Activated T-cell treated with anti-CD3 and anti-CD28 coated beads, Interleukin-2, amount 50 U/mL, for 1 hour (primary cell): ENCODE results near the gene NLRP3.
A peak's percentile ranks its signal among the peaks of the same experiment; 100 is the strongest.
"Not testable (repeated sequence)": the region's sequence is repeated elsewhere in the genome, so short reads cannot be mapped to it uniquely, and the experiment has no call there.

ENCODE experiments used
- DNase-seq: peaks from one replicate; pipeline ENCODE4 v3.0.0-alpha.2; 2020

The NLRP3 gene

DNA sequence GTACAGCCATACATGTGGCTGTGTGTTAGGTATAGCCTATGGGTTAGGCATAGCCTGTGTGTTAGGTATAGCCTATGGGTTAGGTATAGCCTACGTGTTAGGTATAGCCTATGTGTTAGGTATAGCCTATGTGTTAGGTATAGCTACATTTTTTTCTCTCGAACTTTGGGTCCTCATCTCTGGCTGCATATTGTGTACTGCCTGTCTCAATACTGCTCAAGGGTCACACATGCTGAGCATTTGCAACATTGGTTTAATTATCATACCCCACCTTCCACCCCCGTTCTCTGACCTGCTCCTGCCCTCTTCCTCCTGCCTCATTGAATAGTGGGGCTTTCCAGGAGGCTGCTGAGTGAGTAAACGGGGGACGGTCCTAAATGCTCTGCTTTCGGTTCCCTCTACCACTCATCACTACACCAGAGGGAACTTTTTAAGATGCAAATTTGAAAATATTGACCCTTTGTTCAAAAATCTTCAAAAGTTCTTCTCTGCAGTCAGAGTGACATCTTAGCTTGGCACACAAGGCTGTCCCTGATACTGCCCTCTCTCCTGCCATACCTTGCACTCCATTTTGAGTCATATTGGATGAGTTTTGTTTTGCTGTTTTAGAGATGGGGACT is 24.1 kb downstream of the NLRP3 start:
- no peak for DNase-seq

DNA sequence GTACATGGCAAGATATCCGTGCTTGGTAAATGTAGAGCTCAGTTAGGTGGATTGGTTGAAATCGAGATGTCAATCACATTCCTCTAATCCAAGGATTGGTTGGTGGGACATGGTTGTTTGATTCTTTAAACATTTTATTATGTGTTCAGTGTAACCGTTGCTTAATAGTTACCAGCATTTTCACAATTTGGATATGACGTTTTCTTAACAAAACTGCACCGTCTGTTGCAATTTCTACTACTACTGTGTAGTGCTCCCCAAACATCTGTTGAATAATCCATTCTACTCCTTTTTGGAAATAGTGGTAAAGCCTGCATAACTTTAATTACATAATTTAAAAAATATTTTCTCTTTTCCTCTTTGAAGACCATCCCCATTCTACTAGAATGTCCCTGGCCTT is 25.6 kb downstream of the NLRP3 start:
- DNase-seq = no peak

DNA sequence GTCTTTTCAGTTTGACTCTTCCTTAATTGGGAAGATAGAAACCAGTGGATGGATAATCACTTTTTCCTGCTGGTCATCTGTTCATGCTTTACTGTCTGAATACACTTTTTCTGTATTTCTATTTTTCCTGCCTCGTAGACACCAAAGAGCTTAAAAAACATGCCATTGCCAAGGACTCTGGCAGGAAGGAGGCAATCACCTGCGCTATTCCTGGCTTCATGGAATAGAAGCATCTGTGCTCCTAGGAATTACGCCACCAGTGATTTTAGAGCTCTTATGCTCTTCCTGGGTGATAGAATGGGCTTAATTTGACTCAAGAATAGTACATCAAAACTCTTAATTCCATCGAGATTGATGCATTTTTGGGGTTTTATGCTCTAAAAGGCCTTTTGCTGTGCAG is 26.2 kb downstream of the NLRP3 start:
- DNase-seq = no peak

DNA sequence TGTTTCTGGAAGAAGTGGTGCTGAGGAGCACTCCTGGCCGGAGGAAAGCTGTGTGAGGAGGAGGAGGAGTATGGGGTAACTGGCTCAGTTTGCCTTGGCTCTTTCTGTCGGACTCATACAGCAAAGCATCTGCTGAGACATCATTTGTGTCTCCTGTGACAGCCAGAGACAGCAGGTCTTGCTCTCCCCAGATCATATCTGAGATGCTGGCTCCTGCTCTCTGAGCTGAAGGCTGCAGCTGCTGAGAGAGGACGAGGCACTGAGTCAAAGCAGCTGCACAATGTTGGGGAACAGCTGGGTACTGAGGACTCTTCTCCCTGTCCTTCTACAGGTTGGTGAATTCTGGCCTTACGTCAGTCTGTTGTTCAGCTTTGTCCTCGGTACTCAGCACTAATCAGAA is 27.7 kb downstream of the NLRP3 start:
- no peak for DNase-seq

DNA sequence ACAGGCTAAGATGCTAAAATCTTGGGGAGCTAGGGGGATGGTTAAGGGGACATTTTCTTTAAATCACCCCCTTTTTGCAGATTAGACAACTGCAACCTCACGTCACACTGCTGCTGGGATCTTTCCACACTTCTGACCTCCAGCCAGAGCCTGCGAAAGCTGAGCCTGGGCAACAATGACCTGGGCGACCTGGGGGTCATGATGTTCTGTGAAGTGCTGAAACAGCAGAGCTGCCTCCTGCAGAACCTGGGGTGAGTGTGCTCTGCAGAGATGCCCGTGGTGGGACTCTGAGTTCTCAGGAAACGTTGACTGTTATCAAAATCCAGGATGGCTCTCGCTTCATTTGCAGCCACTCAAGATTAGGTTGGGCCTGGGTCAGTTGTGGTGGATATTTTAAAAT is 28.6 kb downstream of the NLRP3 start:
- no peak for DNase-seq

DNA sequence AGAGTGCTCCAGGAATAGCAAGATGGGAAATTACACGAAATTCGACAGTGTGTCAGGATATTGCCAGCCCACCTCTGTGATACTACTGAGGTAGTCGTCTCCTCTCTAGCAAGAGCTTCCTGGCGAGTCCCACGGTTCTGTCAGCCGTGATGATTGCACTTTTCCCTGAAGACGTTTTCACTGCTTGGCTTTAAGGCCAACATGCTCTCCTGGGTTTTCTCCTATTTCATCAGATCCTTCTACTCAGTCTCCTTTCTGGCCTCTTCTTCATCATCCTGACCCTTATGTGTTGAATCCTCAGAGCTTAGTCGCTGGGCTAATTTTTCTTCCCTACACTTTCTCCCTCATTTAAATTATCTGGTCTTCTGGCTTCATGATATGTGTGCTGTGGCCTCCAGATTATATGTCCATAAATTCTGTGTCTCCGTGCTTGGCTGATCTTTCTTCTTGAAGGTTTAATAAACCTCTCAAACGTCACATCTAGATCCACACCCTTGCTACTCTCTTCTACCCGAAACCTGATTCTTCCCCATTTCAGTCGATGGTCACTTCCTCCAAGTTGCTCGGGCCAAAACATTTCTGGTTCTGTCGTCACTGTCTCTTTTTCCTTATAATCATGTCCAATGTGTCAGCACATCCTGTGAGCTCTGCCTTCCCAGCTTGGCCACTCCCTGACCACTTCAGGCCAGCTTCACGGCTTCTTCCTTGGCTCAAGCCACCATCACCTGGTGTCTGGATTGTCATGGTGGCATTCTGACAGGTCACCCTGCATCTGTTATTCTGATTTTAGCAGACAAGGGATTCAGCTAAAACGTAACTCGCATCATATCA is 29.8 kb downstream of the NLRP3 start:
- no peak for DNase-seq

DNA sequence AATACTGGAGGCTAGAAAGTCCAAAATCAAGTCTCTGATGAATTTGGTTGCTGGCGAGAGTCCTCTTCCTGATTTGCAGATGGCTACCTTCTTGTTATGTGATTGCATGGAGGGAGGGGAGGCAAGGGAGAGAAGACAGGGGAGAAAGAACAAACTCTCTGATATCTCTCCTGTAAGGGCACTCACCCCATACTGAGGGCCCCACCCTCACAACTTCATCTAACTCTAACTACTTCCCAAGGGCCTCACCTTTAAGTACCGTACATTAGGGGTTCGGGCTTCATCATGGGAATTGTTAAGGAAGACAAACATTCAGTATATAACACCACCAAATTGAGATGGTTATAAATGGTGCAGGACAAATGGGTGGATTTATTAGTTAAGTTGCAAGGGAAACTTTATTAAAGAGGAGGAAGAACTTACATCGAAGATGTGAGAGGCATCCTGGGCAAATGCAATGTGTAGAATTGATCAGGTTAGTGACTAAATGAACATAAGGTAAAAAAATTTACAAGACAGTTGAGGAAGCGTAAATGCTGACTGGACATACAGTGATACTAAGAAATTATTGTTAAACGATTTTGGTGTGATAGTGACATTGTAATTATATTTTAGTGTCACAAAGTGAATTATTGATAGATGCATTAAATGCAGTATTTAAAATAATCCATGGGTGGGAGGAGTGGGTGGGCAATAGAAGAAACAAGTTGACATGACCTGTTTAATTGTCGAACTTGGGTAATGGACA is 31.4 kb downstream of the NLRP3 start:
- DNase-seq = no peak

DNA sequence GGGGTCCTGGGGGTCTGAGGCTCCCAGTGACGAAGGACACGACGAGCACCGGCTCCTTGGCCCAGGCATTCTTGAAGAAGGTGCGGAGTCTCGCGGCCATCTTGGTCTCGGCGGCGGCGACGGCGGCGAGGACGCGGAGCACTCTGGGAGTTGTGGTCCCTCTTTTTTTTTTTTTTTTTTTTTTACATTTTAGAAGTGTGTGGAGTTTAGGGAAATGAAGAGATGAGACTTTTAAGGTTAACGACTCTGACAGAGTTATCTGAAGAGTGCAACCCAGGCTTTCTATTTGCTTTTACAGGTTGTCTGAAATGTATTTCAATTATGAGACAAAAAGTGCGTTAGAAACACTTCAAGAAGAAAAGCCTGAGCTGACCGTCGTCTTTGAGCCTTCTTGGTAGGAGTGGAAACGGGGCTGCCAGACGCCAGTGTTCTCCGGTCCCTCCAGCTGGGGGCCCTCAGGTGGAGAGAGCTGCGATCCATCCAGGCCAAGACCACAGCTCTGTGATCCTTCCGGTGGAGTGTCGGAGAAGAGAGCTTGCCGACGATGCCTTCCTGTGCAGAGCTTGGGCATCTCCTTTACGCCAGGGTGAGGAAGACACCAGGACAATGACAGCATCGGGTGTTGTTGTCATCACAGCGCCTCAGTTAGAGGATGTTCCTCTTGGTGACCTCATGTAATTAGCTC is 32.3 kb downstream of the NLRP3 start:
- peak; percentile 41 for DNase-seq

DNA sequence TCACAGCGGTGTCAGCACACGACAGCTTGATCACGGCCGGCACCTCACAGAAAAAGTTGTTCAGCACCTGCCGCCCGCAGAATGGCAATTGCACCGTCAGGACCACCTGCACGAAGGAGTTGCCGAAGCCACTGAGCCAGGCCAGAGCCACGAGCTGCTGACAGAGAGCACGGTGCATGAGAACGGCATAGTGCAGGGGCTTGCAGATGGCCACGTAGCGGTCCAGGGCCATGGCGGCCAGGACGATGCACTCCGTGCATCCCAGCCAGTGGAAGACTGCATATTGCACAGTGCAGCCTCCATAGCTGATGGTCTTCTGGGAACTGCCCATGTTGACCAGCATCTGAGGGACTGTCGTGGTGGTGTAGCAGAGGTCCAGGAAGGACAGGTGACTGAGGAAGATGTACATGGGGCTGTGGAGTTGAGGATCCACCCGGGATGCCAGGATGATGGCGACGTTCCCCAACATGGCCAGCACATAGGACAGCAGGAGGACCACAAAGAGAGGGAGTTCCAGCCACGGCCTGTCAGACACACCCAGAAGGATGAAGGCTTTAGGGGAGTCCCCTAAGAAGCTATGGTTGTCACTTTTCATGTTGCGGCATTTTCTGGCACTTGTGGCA is 35.5 kb downstream of the NLRP3 start:
- no peak for DNase-seq

DNA sequence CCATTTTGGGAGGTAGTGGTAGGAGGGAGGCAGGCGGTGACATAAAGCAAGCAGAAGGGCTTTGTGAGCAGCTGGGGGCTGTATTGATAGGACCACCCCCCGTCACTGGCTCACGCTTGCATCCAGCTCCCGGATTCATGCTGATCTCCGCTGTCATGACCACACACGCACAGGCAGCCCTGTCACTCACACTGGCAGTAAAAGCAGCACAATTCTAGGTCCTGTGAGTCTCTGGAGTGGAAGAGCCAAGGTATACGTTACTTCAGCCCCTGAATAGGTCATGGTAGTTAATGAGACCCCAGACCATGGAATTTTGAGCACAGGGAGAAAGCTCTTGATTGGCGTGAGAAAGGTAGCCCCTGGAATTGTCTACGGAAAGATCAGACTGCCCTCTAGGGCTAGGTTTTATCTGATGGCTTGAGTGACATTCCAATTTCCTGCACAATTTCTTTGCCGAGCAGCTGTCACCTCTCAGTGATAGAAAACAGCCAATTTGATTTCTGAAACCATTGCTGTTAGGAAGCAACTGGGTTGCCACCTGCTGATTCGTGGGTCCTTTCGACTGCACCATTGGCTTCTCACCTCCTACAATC is 36.6 kb downstream of the NLRP3 start:
- no peak for DNase-seq

DNA sequence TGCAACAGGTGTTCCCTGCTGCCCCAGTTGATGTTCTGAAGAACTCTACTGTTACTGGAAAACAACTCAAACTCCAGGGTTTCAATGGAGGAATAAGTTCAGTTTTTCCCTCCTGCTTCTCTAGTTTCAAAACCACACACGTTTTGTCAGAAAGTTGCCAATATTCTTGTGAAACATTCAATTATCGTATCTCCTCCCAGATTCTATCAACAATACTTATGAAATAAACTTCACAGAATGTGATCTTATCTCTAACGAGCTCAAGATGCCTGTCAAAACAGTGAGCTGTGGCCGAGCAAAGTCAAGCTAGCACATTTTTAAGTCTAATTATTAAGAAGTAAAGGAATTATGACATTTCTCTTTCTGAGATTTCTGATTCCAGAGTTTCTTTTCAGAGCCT is 37.3 kb downstream of the NLRP3 start:
- no peak for DNase-seq

DNA sequence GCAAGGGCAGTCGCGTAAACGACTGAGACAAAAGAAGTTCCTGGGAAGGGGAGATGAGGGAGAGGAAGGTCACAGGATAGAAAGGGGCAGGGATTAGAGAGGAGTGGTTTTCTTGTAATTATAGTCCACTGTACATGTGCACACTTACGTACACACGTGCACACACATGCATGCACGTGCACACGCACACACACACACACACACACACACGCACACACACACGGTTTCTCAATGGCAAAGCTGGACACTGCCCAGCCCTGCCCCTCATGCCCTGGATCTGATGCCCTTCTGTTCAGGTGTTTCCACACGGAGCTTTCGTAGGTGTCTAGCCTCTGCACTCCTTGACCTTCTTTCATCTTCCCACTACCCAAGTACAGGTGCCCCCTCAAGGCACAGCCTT is 38.0 kb downstream of the NLRP3 start:
- DNase-seq = no peak

DNA sequence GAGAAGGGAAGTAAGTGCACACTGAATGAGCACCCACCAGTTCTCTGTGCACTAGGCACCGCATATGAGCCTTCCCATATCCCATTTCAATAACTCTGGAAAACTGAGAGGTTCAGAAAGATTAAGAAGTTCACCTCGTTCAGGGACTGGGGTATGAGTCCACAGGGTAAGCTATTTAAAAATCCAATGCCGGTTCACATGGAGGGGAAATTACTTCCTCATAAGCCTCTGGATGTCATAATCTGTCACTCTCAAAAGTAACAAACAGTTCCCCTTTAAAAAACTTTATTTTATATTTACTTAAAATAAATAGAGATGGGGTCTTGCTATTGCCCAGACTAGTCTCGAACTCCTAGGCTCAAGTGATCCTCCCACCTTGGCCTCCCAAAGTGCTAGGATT is 40.0 kb downstream of the NLRP3 start:
- DNase-seq = no peak

DNA sequence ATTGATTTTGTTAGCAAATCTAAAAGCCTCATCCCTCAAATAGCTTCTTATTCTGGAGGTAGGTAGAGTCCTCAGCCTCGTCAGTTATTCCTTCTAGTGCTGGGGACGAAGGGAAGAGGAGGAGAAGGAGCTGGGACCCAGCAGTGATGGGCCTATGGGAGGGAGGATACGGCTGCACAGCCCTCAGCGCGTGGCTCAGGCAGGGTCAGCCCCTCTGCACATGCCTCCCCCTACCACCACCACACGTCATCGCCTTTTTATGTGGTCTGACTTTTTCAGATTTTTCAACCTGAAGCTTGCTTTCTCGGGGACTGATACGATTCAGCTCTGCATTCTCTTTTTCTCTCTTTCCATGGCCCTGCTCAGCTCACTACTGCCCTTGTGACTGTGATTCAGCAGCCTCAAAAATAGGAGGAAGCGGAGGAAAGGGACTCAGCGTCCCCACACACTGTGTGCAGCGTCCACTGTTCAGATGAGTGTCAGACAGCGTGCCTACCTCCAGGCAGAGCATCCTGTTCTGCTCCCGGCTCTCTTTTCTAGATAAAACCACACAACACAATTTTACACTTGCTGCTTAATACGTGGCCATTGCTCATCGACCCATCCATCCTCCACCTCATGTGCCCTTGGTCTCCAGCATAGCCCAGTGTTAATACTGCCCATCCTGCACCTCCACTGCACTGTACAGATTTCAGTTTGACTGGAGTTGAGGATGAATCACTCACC is 41.1 kb downstream of the NLRP3 start:
- no peak for DNase-seq

DNA sequence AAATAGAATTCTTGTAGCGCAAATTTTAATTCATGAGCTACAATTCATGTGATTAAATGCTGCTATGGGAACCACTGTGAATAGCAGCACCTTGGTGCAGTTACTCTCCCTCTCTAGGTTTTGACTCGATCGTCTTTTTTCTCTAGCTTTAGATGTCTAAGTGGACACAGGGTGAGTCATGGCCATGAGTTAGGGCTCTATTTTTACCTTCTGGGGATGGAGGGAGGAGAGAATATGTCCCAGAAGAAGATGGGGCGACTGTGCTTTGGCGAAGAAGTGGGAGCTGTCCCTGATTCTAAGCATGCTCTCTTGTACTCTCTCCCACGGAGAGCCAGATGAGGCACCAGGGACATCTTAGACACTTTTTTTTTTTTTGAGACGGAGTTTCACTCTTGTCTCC is 43.5 kb downstream of the NLRP3 start:
- no peak for DNase-seq

DNA sequence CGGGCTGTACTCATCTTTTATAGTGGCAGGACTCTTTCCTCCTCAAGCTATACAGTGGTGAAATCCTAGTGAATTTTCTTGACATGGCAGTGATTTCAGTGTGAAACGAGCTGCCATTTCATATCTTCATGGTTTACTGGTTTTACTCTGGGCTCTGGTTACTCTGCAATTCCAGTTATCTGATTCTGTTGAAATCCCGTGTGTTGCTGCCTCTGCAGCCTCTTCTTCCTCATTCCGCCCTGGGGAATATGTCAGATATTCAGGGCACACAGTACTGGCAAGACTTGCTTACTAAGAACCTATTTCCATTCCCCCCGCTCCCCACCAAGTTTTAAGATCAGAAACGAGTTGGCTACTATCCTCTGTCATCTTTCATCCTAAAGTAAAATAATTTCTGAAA is 49.8 kb downstream of the NLRP3 start:
- DNase-seq = no peak

DNA sequence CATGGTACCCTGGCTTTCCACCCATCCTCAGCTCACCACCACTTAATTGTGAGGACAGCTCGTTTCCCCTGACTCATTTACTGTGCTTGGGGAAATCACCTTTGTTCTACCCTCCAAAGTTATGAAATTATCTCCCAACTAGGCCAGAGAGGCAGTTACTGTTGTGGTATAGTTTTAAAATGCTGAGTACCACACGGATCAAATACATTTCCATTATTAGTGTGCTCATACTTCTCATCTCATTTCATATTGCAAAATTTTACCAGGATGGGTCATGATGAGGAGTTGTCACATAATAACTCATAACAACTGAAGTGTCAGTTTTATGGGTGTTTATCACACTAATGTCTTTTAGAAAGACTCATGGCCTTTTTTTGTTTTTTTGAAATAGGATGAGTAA is 51.2 kb downstream of the NLRP3 start:
- no peak for DNase-seq

DNA sequence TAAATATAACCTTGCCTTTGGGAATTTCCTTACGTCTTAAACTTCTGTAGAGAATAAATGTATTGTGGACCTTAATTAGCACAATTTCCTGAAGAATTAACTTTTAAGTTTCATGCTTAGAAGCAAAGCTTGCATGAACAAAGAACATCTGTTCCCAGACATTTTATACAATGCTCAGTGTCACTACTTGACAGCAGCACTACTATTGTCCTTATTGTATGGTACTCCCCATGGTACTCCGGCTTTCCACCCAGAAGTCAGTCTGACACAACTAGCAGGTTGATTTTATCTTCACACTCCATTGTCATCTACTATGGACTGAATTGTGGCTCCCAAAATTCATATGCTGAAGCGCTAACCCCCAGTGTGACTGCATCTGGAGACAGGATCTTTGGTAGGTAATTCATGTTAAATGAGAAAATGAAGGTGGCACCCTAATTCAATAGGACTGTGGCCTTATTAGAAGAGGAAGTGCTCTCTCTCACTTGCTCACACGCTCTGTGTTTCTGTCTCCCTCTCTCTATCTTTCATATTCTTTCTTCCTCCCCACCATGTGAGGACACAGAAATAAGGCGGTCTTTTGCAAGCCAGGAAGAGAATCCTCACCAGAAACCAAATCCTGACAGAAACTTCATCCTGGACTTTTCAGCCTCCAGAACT is 52.6 kb downstream of the NLRP3 start:
- DNase-seq = no peak

DNA sequence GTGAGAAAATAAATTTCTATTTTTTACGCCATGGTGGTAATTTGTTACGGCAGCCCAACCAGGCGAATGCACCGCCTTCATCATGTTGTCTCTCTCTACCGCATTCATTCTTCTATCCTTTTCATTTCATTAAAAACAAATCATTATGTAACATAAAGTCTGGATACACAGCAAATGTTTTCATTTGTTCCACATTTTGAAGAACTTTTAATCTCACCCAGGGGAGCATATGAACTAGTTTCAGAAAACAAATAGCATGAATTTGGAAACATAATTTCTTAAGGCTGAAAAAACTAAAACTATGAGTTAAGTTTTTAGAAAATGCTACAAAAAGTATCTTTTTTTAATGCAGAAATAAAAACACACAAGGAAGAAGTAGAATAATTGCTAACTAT is 53.2 kb downstream of the NLRP3 start:
- DNase-seq = no peak

DNA sequence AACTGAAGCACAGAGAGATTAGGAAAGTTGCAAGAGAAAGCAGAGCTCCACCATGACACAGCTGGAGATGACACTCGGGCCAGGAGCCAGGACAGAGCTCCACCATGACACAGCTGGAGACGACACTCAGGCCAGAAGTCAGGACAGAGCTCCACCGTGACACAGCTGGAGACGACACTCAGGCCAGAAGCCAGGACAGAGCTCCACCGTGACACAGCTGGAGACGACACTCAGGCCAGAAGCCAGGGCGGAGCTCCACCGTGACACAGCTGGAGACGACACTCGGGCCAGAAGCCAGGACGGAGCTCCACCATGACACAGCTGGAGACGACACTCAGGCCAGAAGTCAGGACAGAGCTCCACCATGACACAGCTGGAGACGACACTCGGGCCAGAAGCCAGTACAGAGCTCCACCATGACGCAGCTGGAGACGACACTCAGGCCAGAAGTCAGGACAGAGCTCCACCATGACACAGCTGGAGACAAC is 55.0 kb downstream of the NLRP3 start:
- not testable (repeated sequence) for DNase-seq

DNA sequence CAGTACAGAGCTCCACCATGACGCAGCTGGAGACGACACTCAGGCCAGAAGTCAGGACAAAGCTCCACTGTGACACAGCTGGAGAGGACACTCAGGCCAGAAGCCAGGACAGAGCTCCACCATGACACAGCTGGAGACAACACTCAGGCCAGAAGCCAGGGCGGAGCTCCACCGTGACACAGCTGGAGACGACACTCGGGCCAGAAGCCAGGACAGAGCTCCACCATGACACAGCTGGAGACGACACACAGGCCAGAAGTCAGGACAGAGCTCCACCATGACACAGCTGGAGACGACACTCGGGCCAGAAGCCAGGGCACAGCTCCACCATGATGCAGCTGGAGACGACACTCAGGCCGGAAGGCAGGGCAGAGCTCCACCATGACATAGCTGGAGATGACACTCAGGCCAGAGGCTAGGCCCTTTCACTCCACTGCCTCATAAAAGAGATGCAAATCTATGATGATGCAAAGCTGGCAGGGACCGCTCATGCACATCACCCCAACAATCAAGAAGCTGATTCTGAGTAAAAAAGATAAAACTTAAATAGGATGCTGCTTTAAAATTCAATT is 55.6 kb downstream of the NLRP3 start:
- no peak for DNase-seq
